ENCODE data around the gene RBM38. TPM values are rescaled to one million over a fixed set of nuclear protein-coding genes. Genes with fewer than 3 reads are reported as not detected.
"Not testable (repeated sequence)": the region's sequence is repeated elsewhere in the genome, so short reads cannot be mapped to it uniquely, and the experiment has no call there.

The RBM38 gene
- polyA plus RNA-seq, 3 donors from 2014 or later: 43.6 to 89.1 (median 80.4) TPM

GRCh38 chr20:57414867-57415592, 23.8 kb downstream of the RBM38 start:
- Mint-ChIP-seq H3K36me3 (peaks cover 0 to 8% (median 4%) of the 10 kb centered on the region in 3 donors), H3K9me3 (no peaks in the 10 kb centered on the region), H3K27me3 (ENCODE audit: low read depth in 3 of 3) (peaks cover 13 to 20% (median 15%) of the 10 kb centered on the region in 3 donors), H3K4me1 (peaks cover 30 to 36% of the 10 kb centered on the region in 2 donors), H3K4me3 (no peak overlapping the region), H3K27ac (no peak overlapping the region)
- DNase-seq: no peak

- DNase-seq: no peak
- H3K27ac Mint-ChIP-seq: peak overlapping the region in 1 of 6 donors; percentile 62
- no peaks in the 10 kb centered on the region for H3K9me3 Mint-ChIP-seq
- H3K4me1 Mint-ChIP-seq: peaks cover 28 to 34% of the 10 kb centered on the region in 2 donors
- no peak overlapping the region for H3K4me3 Mint-ChIP-seq
- H3K36me3 Mint-ChIP-seq: peaks cover 0 to 5% (median 3%) of the 10 kb centered on the region in 3 donors
- peaks cover 8 to 14% (median 8%) of the 10 kb centered on the region in 3 donors for H3K27me3 Mint-ChIP-seq (ENCODE audit: low read depth in 3 of 3)
Measured at GRCh38 chr20:57415771-57416170, 24.6 kb downstream of the RBM38 start.

GRCh38 chr20:57416296-57417022, 25.3 kb downstream of the RBM38 start:
- no peaks in the 10 kb centered on the region for H3K36me3 Mint-ChIP-seq
- H3K9me3 Mint-ChIP-seq: no peaks in the 10 kb centered on the region
- peaks cover 23 to 28% of the 10 kb centered on the region in 2 donors for H3K4me1 Mint-ChIP-seq
- H3K27ac Mint-ChIP-seq: no peak overlapping the region
- no peak for DNase-seq
- peak overlapping the region in 1 of 5 donors; percentile 33 for H3K4me3 Mint-ChIP-seq
- peaks cover 3 to 9% (median 8%) of the 10 kb centered on the region in 3 donors for H3K27me3 Mint-ChIP-seq (ENCODE audit: low read depth in 3 of 3)

- no peak overlapping the region for H3K4me3 Mint-ChIP-seq
- no peaks in the 10 kb centered on the region for H3K9me3 Mint-ChIP-seq
- no peaks in the 10 kb centered on the region for H3K36me3 Mint-ChIP-seq
- DNase-seq: no peak
- peaks cover 3 to 7% (median 7%) of the 10 kb centered on the region in 3 donors for H3K27me3 Mint-ChIP-seq (ENCODE audit: low read depth in 3 of 3)
- no peak overlapping the region for H3K27ac Mint-ChIP-seq
- H3K4me1 Mint-ChIP-seq: peaks cover 17 to 24% of the 10 kb centered on the region in 2 donors
Measured at GRCh38 chr20:57417051-57417689, 26.0 kb downstream of the RBM38 start.

GRCh38 chr20:57417830-57418780, 26.9 kb downstream of the RBM38 start:
- peak in 1 of 3 donors; percentile 25 for DNase-seq
- Mint-ChIP-seq H3K27me3 (ENCODE audit: low read depth in 3 of 3) (peaks cover 0 to 4% (median 3%) of the 10 kb centered on the region in 3 donors), H3K4me3 (peak overlapping the region in 1 of 5 donors; percentile 31), H3K27ac (peak overlapping the region in 2 of 6 donors; percentile 18 to 25), H3K9me3 (no peaks in the 10 kb centered on the region), H3K36me3 (no peaks in the 10 kb centered on the region), H3K4me1 (peaks cover 11 to 14% of the 10 kb centered on the region in 2 donors)

GRCh38 chr20:57419479-57419878, 28.3 kb downstream of the RBM38 start:
- H3K36me3 Mint-ChIP-seq; DNase-seq; H3K27me3 Mint-ChIP-seq (ENCODE audit: low read depth in 3 of 3); H3K27ac Mint-ChIP-seq; H3K4me3 Mint-ChIP-seq; H3K9me3 Mint-ChIP-seq: not testable (repeated sequence)
- peaks cover 11 to 13% of the 10 kb centered on the region in 2 donors for H3K4me1 Mint-ChIP-seq

GRCh38 chr20:57420571-57421252, 29.5 kb downstream of the RBM38 start:
- Mint-ChIP-seq H3K4me3 (no peak overlapping the region), H3K4me1 (peaks cover 11 to 13% of the 10 kb centered on the region in 2 donors), H3K36me3 (no peaks in the 10 kb centered on the region), H3K27me3 (ENCODE audit: low read depth in 3 of 3) (peaks cover 0 to 8% (median 3%) of the 10 kb centered on the region in 3 donors), H3K27ac (no peak overlapping the region), H3K9me3 (no peaks in the 10 kb centered on the region)
- no peak for DNase-seq

- Mint-ChIP-seq H3K9me3 (no peaks in the 10 kb centered on the region), H3K4me1 (peaks cover 13 to 14% of the 10 kb centered on the region in 2 donors), H3K36me3 (no peaks in the 10 kb centered on the region), H3K27ac (no peak overlapping the region), H3K27me3 (ENCODE audit: low read depth in 3 of 3) (peaks cover 0 to 8% (median 3%) of the 10 kb centered on the region in 3 donors), H3K4me3 (no peak overlapping the region)
- DNase-seq: no peak
Measured at GRCh38 chr20:57421253-57422220, 30.3 kb downstream of the RBM38 start.

GRCh38 chr20:57422254-57422653, 31.1 kb downstream of the RBM38 start:
- Mint-ChIP-seq H3K9me3 (no peaks in the 10 kb centered on the region), H3K4me3 (no peak overlapping the region), H3K27me3 (ENCODE audit: low read depth in 3 of 3) (peaks cover 0 to 11% (median under 1%) of the 10 kb centered on the region in 3 donors), H3K36me3 (no peaks in the 10 kb centered on the region), H3K27ac (no peak overlapping the region), H3K4me1 (peaks cover 13 to 14% of the 10 kb centered on the region in 2 donors)
- DNase-seq: no peak

GRCh38 chr20:57425150-57426013, 34.2 kb downstream of the RBM38 start:
- Mint-ChIP-seq H3K27ac (no peak overlapping the region), H3K36me3 (peaks cover 0 to 6% (median 0%) of the 10 kb centered on the region in 3 donors), H3K4me1 (peaks cover 8 to 10% of the 10 kb centered on the region in 2 donors), H3K9me3 (no peaks in the 10 kb centered on the region), H3K27me3 (ENCODE audit: low read depth in 3 of 3) (peaks cover 0 to 12% (median 0%) of the 10 kb centered on the region in 3 donors), H3K4me3 (no peak overlapping the region)
- DNase-seq: no peak

GRCh38 chr20:57426271-57426689, 35.1 kb downstream of the RBM38 start:
- H3K27me3 Mint-ChIP-seq (ENCODE audit: low read depth in 3 of 3): peaks cover 0 to 13% (median 0%) of the 10 kb centered on the region in 3 donors
- peaks cover 0 to 6% (median 0%) of the 10 kb centered on the region in 3 donors for H3K36me3 Mint-ChIP-seq
- H3K4me3 Mint-ChIP-seq: no peak overlapping the region
- no peaks in the 10 kb centered on the region for H3K9me3 Mint-ChIP-seq
- H3K4me1 Mint-ChIP-seq: peaks cover 15 to 16% of the 10 kb centered on the region in 2 donors
- no peak for DNase-seq
- H3K27ac Mint-ChIP-seq: no peak overlapping the region

Measured in immature natural killer cell (primary cell).